A549 (cell line): ENCODE results near the gene GRIP2.

Experiments used
- BHLHE40 ChIP-seq: IDR thresholded peaks from 2 replicates; pipeline ENCODE4 v1.6.1; 2012; ENCODE audit warnings: low read depth, low read length, inconsistent platforms
- CHD2 ChIP-seq: fragments of 150-350 bp; IDR thresholded peaks from 2 replicates; pipeline ENCODE4 v1.6.1; 2014; ENCODE audit warnings: low read length; ENCODE audit not compliant: partially characterized antibody
- CHD4 ChIP-seq: fragments of 200-600 bp; sonication (generic); IDR thresholded peaks from 2 replicates; pipeline ENCODE4 v1.6.1; 2016; ENCODE audit warnings: antibody characterized with exemption, mild to moderate bottlenecking, borderline replicate concordance
- CTCF ChIP-seq: fragments of >200 bp; sonication (Bioruptor Twin); formaldehyde crosslinking; IDR thresholded peaks from 3 replicates; pipeline ENCODE4 v1.5.1; 2016
- E2F6 ChIP-seq: IDR thresholded peaks from 2 replicates; pipeline ENCODE4 v1.6.1; 2012; ENCODE audit warnings: low read depth, borderline replicate concordance
- FOSB ChIP-seq: fragments of 250-450 bp; sonication (Bioruptor Pico); IDR thresholded peaks from 2 replicates; pipeline ENCODE4 v1.5.0; 2020; ENCODE audit warnings: mild to moderate bottlenecking, moderate library complexity
- FOSL2 ChIP-seq, 2 experiments: fragments of 450-650 bp in 1 of 2; fragments of >200 bp in 1 of 2; sonication (Bioruptor Twin) in 1 of 2; formaldehyde crosslinking; IDR thresholded peaks; 2 replicates each; pipeline versions ENCODE4 v1.5.0 to v1.6.1; 2016 to 2020; ENCODE audit warnings: mild to moderate bottlenecking in 1 of 2, moderate library complexity in 1 of 2
- HOXB5 ChIP-seq: fragments of 250-450 bp; sonication (Bioruptor Pico); IDR thresholded peaks from 2 replicates; pipeline ENCODE4 v1.5.0; 2020; ENCODE audit warnings: mild to moderate bottlenecking, moderate library complexity
- KDM1A ChIP-seq: fragments of 200-600 bp; sonication (generic); IDR thresholded peaks from 2 replicates; pipeline ENCODE4 v1.6.1; 2016; ENCODE audit warnings: low read depth, mild to moderate bottlenecking
- PBX3 ChIP-seq: IDR thresholded peaks from 2 replicates; pipeline ENCODE4 v1.6.1; 2012
- POLR2A ChIP-seq: IDR thresholded peaks from 2 replicates; pipeline ENCODE4 v1.6.1; 2012; ENCODE audit warnings: mild to moderate bottlenecking, low read length
- POLR2AphosphoS2 ChIP-seq: conservative IDR thresholded peaks from 2 replicates; pipeline ENCODE4 v1.6.1; 2012; ENCODE audit warnings: low read length, improper control_type of control experiment, inconsistent platforms
- RAD21 ChIP-seq, 2 experiments: fragments of >200 bp in 1 of 2; sonication (Bioruptor Twin) in 1 of 2; formaldehyde crosslinking in 1 of 2; IDR thresholded peaks in 1 of 2; conservative IDR thresholded peaks in 1 of 2; 2 replicates in 1 of 2; 3 replicates in 1 of 2; pipeline ENCODE4 v1.6.1; 2012 to 2018; ENCODE audit warnings: inconsistent platforms in 1 of 2
- REST ChIP-seq: fragments of 200-600 bp; sonication (generic); IDR thresholded peaks from 2 replicates; pipeline ENCODE4 v1.6.1; 2016; ENCODE audit warnings: antibody characterized with exemption, mild to moderate bottlenecking, moderate library complexity

- TF ChIP-seq FOSL2 (IDR thresholded peaks at IDR 0.05) (no peak), FOSL2 (CRISPR knock-in tag; IDR thresholded peaks at IDR 0.05) (no peak), CTCF (no peak), CHD2 (no peak), BHLHE40 (no peak), POLR2A (no peak), REST (no peak), FOSB (CRISPR knock-in tag) (no peak), E2F6 (no peak), KDM1A (no peak), PBX3 (no peak), HOXB5 (no peak), CHD4 (no peak), RAD21 (conservative IDR thresholded peaks at IDR 0.05 in 1 of 2, IDR thresholded peaks at IDR 0.05 in 1 of 2) (no peak), POLR2AphosphoS2 (no peak)
Observed at GRCh38 chr3:14538451-14539088, 1.6 kb downstream of the GRIP2 start.
